SH-SY5Y (cell line): ENCODE results near the gene BMP4.

Experiments
- GATA2 ChIP-seq: IDR thresholded peaks from 2 replicates; pipeline ENCODE4 v1.6.1; 2011; ENCODE audit warnings: mild to moderate bottlenecking, low read depth, low read length
- GATA3 ChIP-seq: IDR thresholded peaks from 2 replicates; pipeline ENCODE4 v1.6.1; 2011; ENCODE audit warnings: low read depth, mild to moderate bottlenecking, low read length, moderate library complexity

- TF ChIP-seq GATA2 (no peak), GATA3 (no peak)
Measured at GRCh38 chr14:53983112-53983511, 26.5 kb upstream of the BMP4 start.
